Hematopoietic multipotent progenitor cell (in vitro differentiated cells): ENCODE data around the gene DAAM2. TPM values are rescaled to one million over a fixed set of nuclear protein-coding genes. Genes with fewer than 3 reads are reported as not detected.

ENCODE experiments used
- DNase-seq, 3 donors: peaks; one replicate each; pipeline ENCODE4 v3.0.0-alpha.2; 2011 to 2015; ENCODE audit warnings: low read depth in 2 of 3, low spot score in 2 of 3
- total RNA-seq: library from RNA; depleted of rRNA; stranded (reverse); fragments of >200 nt; gene quantifications from one replicate; pipeline ENCODE4 v1.2.3, GENCODE V29; 2012

DAAM2 gene
- total RNA-seq, 1 donor: under 0.01 TPM

- no peak for DNase-seq
Measured at GRCh38 chr6:39904946-39905639, 112.9 kb downstream of the DAAM2 start.

- DNase-seq: no peak
Measured at GRCh38 chr6:39905640-39905975, 113.4 kb downstream of the DAAM2 start.

GRCh38 chr6:39906318-39906761, 114.2 kb downstream of the DAAM2 start:
- no peak for DNase-seq

DNA sequence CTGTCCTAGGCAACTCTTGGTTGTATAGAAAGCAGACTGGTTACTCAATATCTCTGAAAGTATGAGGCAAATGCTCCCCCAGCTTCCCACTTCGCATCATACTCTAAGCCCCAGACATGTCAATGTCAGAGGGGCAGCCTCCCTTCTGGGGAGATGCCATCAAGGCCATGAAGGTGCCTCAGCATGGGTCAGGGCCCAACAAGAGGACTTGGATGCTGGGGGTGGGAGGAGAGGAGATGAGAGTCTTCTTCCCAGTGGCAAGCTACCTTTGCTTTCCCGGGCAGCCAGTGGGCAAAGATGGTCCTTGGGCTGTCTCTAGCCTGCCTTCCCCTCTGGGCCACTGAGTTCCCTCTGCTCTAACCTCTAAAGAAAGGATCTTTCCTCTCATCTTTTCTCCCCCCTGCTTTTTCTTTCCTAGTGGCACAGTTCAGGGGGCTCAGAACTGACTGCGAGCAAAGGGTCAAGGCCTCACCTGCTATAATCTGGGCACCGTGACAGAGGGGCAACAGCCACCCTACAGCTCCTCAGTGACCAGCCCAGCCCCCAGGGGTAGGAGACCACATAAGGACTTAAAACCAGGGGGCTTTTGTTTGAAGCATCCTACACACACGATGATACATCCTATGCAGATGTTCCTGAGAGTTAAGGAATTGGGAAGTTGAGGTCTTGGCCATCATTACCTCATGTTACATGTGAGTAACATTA, 115.8 kb downstream of the DAAM2 start:
- DNase-seq: no peak

GRCh38 chr6:39908838-39909583, 116.8 kb downstream of the DAAM2 start:
- DNase-seq: no peak

GRCh38 chr6:39909701-39910100, 117.5 kb downstream of the DAAM2 start:
- no peak for DNase-seq

DNA sequence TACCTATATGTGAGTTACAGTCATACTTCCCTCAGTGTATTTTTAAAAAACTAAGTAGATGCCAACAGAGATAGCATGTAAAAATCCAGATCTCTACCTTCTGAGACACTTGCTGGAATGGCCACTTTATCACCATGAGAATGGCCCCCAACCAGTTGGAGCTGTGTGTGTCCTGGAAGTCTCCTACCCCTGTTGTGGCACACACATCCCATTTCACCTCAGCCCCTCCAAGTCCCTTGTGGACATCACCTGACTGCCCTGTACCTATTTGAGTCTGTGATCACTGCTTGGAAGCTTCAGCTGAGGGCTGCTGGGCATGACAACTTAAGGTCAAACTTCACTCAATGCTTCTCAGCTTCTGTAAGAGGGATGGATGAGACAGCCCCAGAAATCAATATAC, 118.0 kb downstream of the DAAM2 start:
- DNase-seq: no peak

- DNase-seq: no peak
Measured at GRCh38 chr6:39910744-39911143, 118.6 kb downstream of the DAAM2 start.

- no peak for DNase-seq
Measured at GRCh38 chr6:39911513-39912125, 119.4 kb downstream of the DAAM2 start.

GRCh38 chr6:39912446-39912845, 120.3 kb downstream of the DAAM2 start:
- DNase-seq: no peak

DNA sequence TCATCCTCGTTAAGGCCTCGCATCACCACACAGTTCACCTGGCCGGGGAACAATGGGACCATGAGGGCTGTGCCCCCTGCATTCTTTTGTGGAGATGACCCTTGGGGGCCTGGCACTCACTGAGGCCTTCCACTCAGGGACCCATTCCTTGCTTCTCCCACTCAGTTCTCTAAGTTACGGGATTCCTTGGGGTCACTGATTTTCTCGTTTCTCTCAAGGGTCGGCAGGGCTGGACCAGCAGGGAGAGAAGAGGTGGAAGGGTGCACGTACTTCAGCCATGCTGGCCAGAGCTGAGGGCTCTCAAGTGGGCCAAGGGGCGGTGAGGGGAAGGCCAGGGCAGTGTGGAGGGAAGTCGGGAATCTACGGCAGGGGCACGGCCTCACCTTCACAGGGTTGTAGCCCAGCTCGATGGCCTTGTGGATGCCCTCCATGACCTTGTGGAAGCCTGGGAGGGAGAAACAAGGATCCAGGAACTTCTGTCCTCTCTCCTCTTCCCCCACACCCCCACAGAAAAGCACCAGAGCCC, 121.3 kb downstream of the DAAM2 start:
- no peak for DNase-seq

DNA sequence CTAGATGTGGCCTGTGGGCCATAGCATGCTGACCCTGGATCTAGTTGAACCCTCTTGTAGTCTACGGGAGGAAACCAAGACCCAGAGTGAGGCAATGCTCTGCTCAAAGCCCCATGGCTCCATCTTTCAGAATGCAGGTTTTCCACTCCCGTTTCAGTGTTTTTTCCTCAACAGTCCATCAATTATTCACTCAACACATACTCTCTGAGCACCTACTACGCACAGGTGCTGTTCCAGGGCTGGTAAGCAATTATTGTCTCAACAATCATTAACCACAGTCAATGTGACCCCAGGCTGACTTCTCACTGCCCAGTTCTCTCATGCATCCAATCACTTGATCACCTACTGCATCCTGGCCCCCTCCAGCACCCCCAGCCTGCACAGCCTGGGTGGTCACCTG, 122.1 kb downstream of the DAAM2 start:
- DNase-seq: no peak

- DNase-seq: no peak
Measured at GRCh38 chr6:39915866-39916265, 123.7 kb downstream of the DAAM2 start.

DNA sequence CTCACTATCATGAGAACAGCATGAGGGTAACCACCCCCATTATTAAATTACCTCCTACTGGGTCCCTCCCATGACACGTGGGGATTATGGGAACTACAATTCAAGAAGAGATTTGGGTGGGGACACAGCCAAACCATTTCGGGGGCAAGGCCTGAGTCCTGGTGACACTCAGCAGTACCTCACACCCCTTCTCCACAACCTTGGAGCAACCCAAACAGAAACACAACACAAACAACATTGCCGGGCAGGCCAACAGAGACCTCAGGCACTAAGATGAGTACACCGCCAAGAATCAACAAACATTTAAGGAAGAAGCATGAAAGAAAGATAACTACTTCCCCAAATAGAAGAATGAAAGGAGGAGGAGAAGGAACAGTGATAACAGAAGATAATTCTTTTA, 125.2 kb downstream of the DAAM2 start:
- DNase-seq: no peak

GRCh38 chr6:39917981-39918380, 125.8 kb downstream of the DAAM2 start:
- DNase-seq: no peak

GRCh38 chr6:39918831-39919230, 126.7 kb downstream of the DAAM2 start:
- no peak for DNase-seq

- no peak for DNase-seq
Measured at GRCh38 chr6:39920157-39920556, 128.0 kb downstream of the DAAM2 start.

DNA sequence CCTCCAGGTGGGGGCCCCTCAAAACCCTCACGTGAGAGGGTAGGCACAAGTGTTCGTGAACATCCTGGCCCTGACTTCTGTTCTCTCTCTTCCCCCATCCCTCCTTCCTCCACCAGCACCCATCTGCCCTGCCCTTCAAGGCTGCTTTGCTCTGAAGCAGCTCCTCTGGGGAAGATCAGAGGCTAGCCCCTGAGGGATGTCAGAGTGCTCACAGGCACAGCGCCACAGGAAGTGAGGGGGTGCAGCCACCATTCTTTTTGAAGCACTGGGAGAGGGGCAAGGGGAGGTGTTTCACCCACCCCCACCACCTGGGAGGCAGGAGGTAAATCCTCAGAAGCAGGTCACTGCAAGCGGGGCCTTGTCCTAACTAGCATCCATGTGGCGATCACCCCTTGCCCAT, 130.6 kb downstream of the DAAM2 start:
- DNase-seq: no peak

DNA sequence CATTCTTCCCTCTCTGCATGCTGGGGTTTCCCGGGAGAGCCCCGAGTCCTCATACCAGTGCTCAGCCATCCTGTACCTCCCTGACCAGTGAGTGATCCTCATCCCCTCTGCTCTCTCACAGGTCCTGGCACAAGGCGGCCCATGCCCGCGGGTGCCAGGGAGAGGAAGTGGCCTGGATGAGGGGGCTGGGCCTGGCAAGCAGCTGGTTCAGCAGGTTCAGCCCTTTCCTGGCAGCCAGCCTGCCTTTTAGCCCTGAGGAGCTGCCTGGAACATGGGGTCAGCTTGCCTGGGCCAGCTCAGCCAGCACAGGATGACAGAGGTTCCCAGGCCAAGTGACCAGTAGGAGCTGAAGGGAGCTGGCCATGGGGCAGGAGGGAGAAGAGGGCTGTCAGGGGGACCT, 131.2 kb downstream of the DAAM2 start:
- no peak for DNase-seq

- no peak for DNase-seq
Measured at GRCh38 chr6:39923861-39924260, 131.7 kb downstream of the DAAM2 start.

DNA sequence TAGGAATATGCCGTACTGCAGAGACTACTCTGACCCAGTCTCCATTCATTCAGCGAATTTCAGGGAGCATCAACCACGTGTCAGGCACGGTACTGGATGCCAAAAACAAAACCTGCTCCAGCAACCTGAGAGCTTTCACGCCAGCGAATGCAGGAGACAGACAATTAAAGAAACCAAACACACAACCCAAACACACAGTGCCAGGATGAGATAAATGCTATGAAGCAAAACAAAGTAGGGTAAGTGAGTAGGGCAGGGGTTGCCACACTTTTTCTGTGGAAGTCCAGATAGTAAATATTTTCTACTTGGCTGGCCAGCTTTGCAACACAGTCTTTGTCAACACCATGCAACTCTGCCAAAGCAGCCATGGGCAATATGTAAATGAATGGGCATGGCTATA, 132.1 kb downstream of the DAAM2 start:
- DNase-seq: no peak
